GM10847 (cell line): Measurements from ENCODE around the gene OIP5.

Experiments
- POLR2A ChIP-seq: IDR thresholded peaks from 2 replicates; pipeline ENCODE4 v1.6.1; 2011; ENCODE audit not compliant: insufficient read length; ENCODE audit errors: extremely low read depth

Gene OIP5

GRCh38 chr15:41331281-41331680 lies 1.1 kb downstream of the OIP5 start:
- TF ChIP-seq POLR2A = no peak

GRCh38 chr15:41323611-41324010 lies 8.8 kb downstream of the OIP5 start:
- no peak for TF ChIP-seq POLR2A

- TF ChIP-seq POLR2A = no peak
Measured at GRCh38 chr15:41309226-41309905, 23.0 kb downstream of the OIP5 start.

- TF ChIP-seq POLR2A = no peak
Measured at GRCh38 chr15:41307679-41308078, 24.7 kb downstream of the OIP5 start.

- TF ChIP-seq POLR2A = no peak
Measured at GRCh38 chr15:41304149-41304770, 28.1 kb downstream of the OIP5 start.

GRCh38 chr15:41301587-41301986 lies 30.8 kb downstream of the OIP5 start:
- no peak for TF ChIP-seq POLR2A

- TF ChIP-seq POLR2A = no peak
Measured at GRCh38 chr15:41292521-41292920, 39.9 kb downstream of the OIP5 start.

GRCh38 chr15:41291065-41291631 lies 41.2 kb downstream of the OIP5 start:
- TF ChIP-seq POLR2A = no peak

- no peak for TF ChIP-seq POLR2A
Measured at GRCh38 chr15:41289953-41290352, 42.4 kb downstream of the OIP5 start.

GRCh38 chr15:41288464-41288863 lies 43.9 kb downstream of the OIP5 start:
- no peak for TF ChIP-seq POLR2A

GRCh38 chr15:41286665-41287333 lies 45.6 kb downstream of the OIP5 start:
- no peak for TF ChIP-seq POLR2A

GRCh38 chr15:41285285-41285684 lies 47.1 kb downstream of the OIP5 start:
- no peak for TF ChIP-seq POLR2A

- TF ChIP-seq POLR2A = no peak
Measured at GRCh38 chr15:41284427-41285177, 47.8 kb downstream of the OIP5 start.

- peak; percentile 81 for TF ChIP-seq POLR2A
Measured at GRCh38 chr15:41283653-41284426, 48.6 kb downstream of the OIP5 start.

GRCh38 chr15:41281236-41281635 lies 51.2 kb downstream of the OIP5 start:
- no peak for TF ChIP-seq POLR2A
